GM13977 (cell line): ENCODE results near the gene BAHD1.

Source experiments
- DNase-seq: peaks from one replicate; pipeline ENCODE4 v3.0.0; 2012; ENCODE audit warnings: low spot score
- in situ Hi-C: fragments of 300-500 bp; cut with MboI; formaldehyde crosslinking; loops from one replicate; pipeline ENCODE4 v1.12.0; 2022; ENCODE audit warnings: low sequenced_read_pairs, low pct_unique_long_range_greater_than_20kb, mixed read lengths, inconsistent platforms; ENCODE audit not compliant: unreplicated experiment
- TF ChIP-seq, protein P1 (sequence below): IDR thresholded peaks from 2 replicates; pipeline ENCODE4 v1.5.1; 2012; ENCODE audit warnings: mild to moderate bottlenecking, control low read depth; ENCODE audit not compliant: insufficient read depth; ENCODE audit errors: extremely low read depth, missing control alignments

The BAHD1 gene

DNA sequence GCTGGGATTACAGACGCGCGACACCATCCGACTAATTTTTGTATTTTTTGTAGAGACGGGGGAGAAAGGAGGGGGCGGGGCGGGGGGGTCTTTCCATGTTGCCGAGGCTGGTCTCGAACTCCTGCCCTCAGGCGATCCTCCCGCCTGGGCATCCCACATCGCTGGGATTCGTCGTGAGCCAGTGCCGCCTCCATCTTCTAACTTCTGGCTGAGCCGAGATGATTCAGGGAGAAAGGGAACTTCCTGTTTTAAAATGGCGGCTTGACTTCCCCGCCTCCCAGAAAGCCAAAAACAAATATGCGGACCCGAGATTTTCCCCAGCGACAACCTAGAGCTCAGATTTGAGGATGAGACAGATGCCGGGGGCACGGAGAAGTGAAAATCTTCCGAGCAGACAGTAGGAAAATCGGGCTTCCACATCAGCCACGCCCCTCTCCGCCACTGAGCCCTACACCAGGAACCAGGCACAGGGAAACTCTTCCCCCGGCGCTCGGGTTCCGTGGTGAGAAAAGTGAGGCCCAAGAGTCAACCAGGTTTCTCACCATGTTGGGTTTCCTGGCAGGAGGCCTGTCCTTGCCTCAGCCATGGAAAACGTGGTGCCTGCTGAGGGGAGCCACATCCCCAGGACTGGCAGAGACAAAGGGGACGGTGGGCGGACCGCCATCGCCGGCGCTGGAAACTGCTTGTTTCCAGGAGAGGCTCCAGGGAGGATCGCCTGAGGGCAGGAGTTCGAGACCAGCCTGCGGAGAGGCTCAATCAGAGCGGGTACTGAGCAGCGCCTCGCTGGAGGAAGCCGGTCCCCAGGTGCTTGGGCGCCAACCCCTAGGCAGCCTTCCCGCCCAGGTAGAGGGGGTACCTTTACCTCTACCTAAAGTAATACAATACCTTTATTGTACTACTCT, 48.8 kb downstream of the BAHD1 start:
- TF ChIP-seq, protein P1, sequence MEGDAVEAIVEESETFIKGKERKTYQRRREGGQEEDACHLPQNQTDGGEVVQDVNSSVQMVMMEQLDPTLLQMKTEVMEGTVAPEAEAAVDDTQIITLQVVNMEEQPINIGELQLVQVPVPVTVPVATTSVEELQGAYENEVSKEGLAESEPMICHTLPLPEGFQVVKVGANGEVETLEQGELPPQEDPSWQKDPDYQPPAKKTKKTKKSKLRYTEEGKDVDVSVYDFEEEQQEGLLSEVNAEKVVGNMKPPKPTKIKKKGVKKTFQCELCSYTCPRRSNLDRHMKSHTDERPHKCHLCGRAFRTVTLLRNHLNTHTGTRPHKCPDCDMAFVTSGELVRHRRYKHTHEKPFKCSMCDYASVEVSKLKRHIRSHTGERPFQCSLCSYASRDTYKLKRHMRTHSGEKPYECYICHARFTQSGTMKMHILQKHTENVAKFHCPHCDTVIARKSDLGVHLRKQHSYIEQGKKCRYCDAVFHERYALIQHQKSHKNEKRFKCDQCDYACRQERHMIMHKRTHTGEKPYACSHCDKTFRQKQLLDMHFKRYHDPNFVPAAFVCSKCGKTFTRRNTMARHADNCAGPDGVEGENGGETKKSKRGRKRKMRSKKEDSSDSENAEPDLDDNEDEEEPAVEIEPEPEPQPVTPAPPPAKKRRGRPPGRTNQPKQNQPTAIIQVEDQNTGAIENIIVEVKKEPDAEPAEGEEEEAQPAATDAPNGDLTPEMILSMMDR, result no peak
- in situ Hi-C loops, result no loop called here
- DNase-seq, result no peak

DNA sequence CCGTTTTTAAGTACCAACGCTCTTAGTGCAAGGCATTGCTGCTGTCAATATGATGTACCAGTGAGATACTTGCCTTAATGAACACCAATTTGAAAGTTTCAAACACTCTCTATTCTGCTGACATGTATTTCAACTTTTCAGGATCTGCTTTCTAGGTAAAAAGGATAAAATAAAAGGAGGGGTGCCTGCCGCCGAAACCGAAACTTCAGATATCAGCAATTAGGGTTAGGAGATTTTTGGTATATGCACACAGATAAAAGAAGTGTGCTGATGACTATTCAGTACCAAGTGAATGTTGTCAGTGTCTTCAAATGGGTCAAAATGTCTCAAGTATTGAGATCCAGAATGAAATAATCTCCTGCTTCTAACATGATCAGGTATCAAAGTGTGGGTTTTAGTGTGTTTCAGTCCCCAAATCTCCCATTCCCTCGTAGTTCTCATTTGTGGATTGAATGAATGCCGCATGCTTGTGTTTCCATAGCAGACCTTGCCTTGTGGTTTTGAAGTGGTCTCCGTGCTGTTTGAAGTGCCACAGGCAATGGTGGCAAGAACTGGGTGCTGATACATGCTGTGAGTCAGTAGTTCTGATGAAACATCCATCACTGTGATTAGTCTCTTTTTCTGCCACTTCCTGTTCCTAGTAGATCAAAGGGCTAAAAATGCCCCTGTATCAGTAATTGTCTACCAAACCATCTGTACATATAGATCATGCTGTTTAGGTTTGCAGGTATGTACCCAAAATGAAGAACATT, 52.5 kb downstream of the BAHD1 start:
- no peak for DNase-seq
- in situ Hi-C loops, result no loop called here
- TF ChIP-seq, protein P1, result no peak

DNA sequence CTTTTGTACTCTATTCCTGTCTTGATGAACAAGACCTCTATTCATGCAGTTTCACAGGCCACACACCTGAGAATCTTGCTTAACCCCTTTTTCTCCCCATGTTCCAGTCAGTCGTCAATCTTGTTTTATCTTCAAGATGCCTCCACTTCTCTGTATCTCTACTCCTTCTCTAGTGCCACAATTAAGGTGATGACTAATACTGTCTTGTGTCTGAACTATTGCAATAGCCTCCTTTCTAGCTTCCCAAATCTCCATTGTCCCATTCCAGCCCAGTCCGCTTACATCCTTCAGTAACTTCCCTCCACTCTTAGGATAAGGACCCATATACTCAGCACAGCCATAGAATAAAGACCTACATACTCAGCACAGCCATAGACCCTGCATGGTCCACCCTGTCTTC, 54.8 kb downstream of the BAHD1 start:
- TF ChIP-seq, protein P1, result no peak
- in situ Hi-C loops, result no loop called here
- no peak for DNase-seq

DNA sequence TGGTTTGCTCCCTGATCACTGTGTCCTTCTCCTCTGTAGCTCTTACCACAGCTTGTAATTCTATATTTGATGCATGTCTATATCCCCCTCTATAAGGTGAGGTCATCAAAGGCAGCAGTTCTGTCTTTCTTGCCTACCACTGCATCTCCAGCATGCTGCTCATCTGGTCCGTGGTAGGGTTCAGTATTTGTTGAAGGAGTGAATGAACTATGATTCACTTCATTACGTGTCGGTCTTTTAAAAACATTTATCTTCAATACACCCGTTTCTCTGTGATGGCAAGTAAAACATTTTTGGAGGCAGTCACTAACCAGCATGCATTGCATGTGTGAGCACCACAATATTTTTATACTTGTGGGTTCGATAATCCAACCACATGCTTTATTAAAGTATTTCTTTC, 57.7 kb downstream of the BAHD1 start:
- TF ChIP-seq, protein P1, result no peak
- in situ Hi-C loops, result no loop called here
- no peak for DNase-seq

DNA sequence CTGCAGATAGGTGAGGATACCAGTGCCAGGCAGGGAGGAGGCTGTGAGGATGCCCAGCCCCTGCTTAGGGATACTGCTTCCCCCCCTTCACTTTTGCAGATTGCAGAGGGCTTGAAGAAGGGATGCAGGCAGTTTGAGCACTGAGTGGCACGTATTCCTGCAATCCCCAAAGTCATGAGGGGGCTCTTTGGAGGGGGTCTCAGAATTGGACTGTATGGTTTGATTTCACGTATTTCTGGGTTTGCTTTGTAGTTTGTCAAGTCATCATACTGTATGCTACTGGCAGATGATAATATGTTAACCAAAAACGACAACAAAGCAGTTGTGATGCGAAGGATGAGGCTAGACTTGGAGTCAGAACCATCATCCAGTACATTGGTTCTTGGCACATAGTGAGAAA, 58.1 kb downstream of the BAHD1 start:
- TF ChIP-seq, protein P1, result no peak
- no peak for DNase-seq

DNA sequence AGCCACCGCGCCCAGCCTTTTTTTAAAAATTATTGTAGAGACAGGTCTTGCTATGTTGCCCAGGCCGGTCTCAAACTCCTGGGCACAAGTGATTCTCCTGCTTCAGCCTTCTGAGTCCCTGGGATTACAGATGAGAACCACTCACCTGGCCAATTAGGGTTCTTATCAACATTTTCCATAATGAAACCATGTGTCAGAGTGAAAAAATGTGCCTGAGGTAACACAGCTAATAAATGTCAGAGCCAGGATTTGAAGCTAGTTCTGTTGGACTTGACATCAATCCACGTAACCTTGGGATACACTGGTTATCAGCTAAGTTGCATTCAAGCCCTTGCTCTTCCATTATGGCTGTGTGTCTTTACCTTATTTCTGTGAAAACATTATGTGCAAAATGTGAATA, 59.2 kb downstream of the BAHD1 start:
- no peak for DNase-seq
- in situ Hi-C loops, result no loop called here
- TF ChIP-seq, protein P1, result no peak

More for the DNA sequence above, 58.1 kb downstream of the BAHD1 start:
- in situ Hi-C loops, result no loop called here
